OCI-LY1 (cell line): ENCODE measurements around the gene TAF11L6.
"Not testable (repeated sequence)": the region's sequence is repeated elsewhere in the genome, so short reads cannot be mapped to it uniquely, and the experiment has no call there.

Source experiments
- H2AFZ ChIP-seq: fragments of 200-600 bp; sonication (generic), shearing (Covaris generic); 2 replicates; pipeline ENCODE4 v1.6.0; 2014; ENCODE audit warnings: antibody characterized with exemption, mild to moderate bottlenecking, low read length
- H3F3A ChIP-seq: fragments of 200-600 bp; sonication (generic), shearing (Covaris generic); 2 replicates; pipeline ENCODE4 v1.6.0; 2014; ENCODE audit warnings: mild to moderate bottlenecking, antibody characterized with exemption, low read length, moderate library complexity; ENCODE audit not compliant: insufficient read depth
- H3K27ac ChIP-seq: fragments of 200-600 bp; sonication (generic); 2 replicates; pipeline ENCODE4 v1.5.1; 2014; ENCODE audit warnings: low read length, mixed run types, mild to moderate bottlenecking, low read depth; ENCODE audit not compliant: poor library complexity, severe bottlenecking
- H3K27me3 ChIP-seq: fragments of 200-600 bp; sonication (generic); 2 replicates; pipeline ENCODE4 v1.6.0; 2014; ENCODE audit warnings: antibody characterized with exemption, mild to moderate bottlenecking, low read length, moderate library complexity; ENCODE audit not compliant: insufficient read depth
- H3K36me3 ChIP-seq: fragments of 200-600 bp; sonication (generic); 2 replicates; pipeline ENCODE4 v1.6.1; 2014; ENCODE audit warnings: mild to moderate bottlenecking, antibody characterized with exemption, low read length, moderate library complexity, mixed read lengths; ENCODE audit not compliant: insufficient read depth
- H3K4me1 ChIP-seq: fragments of 200-600 bp; sonication (generic); 2 replicates; pipeline ENCODE4 v1.5.1; 2014; ENCODE audit warnings: mild to moderate bottlenecking, low read length, moderate library complexity; ENCODE audit not compliant: insufficient read depth, severe bottlenecking
- H3K4me2 ChIP-seq: fragments of 200-600 bp; sonication (generic), shearing (Covaris generic); 2 replicates; pipeline ENCODE4 v1.6.1; 2014; ENCODE audit warnings: low read length
- H3K4me3 ChIP-seq: fragments of 200-600 bp; sonication (generic); 2 replicates; pipeline ENCODE4 v1.5.1; 2014; ENCODE audit warnings: low read length, low read depth, mild to moderate bottlenecking, mixed read lengths; ENCODE audit not compliant: poor library complexity, severe bottlenecking
- H3K79me2 ChIP-seq: fragments of 200-600 bp; shearing (Covaris generic); 2 replicates; pipeline ENCODE4 v1.6.1; 2016; ENCODE audit warnings: mixed run types, low read length, mixed read lengths; ENCODE audit not compliant: insufficient read depth
- H3K9ac ChIP-seq: fragments of 200-600 bp; sonication (generic), shearing (Covaris generic); 2 replicates; pipeline ENCODE4 v1.6.1; 2014; ENCODE audit warnings: mild to moderate bottlenecking, low read length, mixed read lengths
- H3K9me2 ChIP-seq: fragments of 200-600 bp; sonication (generic), shearing (Covaris generic); 2 replicates; pipeline ENCODE4 v1.6.1; 2014; ENCODE audit warnings: low read depth, mild to moderate bottlenecking, low read length, mixed read lengths
- H3K9me3 ChIP-seq: fragments of 200-600 bp; shearing (Covaris generic); 2 replicates; pipeline ENCODE4 v1.6.1; 2014; ENCODE audit warnings: low read length, mixed read lengths
- H4K20me1 ChIP-seq: fragments of 200-600 bp; sonication (generic), shearing (Covaris generic); 2 replicates; pipeline ENCODE4 v1.6.0; 2016; ENCODE audit warnings: mild to moderate bottlenecking, low read length; ENCODE audit not compliant: insufficient read depth
- CTCF ChIP-seq: fragments of 200-600 bp; sonication (generic), shearing (Covaris generic); IDR thresholded peaks from 2 replicates; pipeline ENCODE4 v1.5.1; 2017; ENCODE audit warnings: mild to moderate bottlenecking, antibody characterized with exemption, low read length, moderate library complexity, mixed read lengths
- EZH2 ChIP-seq: fragments of 200-600 bp; sonication (generic), shearing (Covaris generic); IDR thresholded peaks from 2 replicates; pipeline ENCODE4 v1.8.0; 2017; ENCODE audit warnings: borderline replicate concordance, mixed run types, mild to moderate bottlenecking, antibody characterized with exemption, low read length, moderate library complexity, mixed read lengths

Gene TAF11L6

GRCh38 chr5:17528369-17528768 lies at the start of gene TAF11L6:
TAF11L6 (plus strand) TSS chr5:17528669.
- H3K27me3 ChIP-seq, H3K27ac ChIP-seq, H3F3A ChIP-seq, H3K9me3 ChIP-seq, H2AFZ ChIP-seq, H3K79me2 ChIP-seq, H3K36me3 ChIP-seq, H3K4me3 ChIP-seq, H3K9me2 ChIP-seq, H3K4me1 ChIP-seq, H3K4me2 ChIP-seq, H3K9ac ChIP-seq, H4K20me1 ChIP-seq: not testable (repeated sequence)

- Histone ChIP-seq H3K4me3 (no peak overlapping the region), H2AFZ (no peak overlapping the region), H3K27ac (no peak overlapping the region), H3K36me3 (no peaks in the 10 kb centered on the region), H3K9me3 (no peaks in the 10 kb centered on the region), H3K4me2 (no peak overlapping the region), H3F3A (no peaks in the 10 kb centered on the region), H3K9me2 (no peaks in the 10 kb centered on the region), H3K27me3 (no peaks in the 10 kb centered on the region), H3K9ac (no peak overlapping the region), H3K4me1 (no peaks in the 10 kb centered on the region), H4K20me1 (no peaks in the 10 kb centered on the region), H3K79me2 (no peaks in the 10 kb centered on the region)
- TF ChIP-seq EZH2 (no peak), CTCF (no peak)
These were observed 47.1 kb upstream of the TAF11L6 start for GRCh38 chr5:17481378-17481777.

GRCh38 chr5:17482790-17483189 lies 45.7 kb upstream of the TAF11L6 start:
- no peak overlapping the region for H3K4me2 ChIP-seq
- H3K9me2 ChIP-seq = no peaks in the 10 kb centered on the region
- H3F3A ChIP-seq = no peaks in the 10 kb centered on the region
- no peaks in the 10 kb centered on the region for H3K4me1 ChIP-seq
- no peaks in the 10 kb centered on the region for H3K27me3 ChIP-seq
- no peak overlapping the region for H3K9ac ChIP-seq
- no peaks in the 10 kb centered on the region for H3K9me3 ChIP-seq
- no peaks in the 10 kb centered on the region for H4K20me1 ChIP-seq
- no peak overlapping the region for H2AFZ ChIP-seq
- no peak overlapping the region for H3K4me3 ChIP-seq
- TF ChIP-seq EZH2 (no peak), CTCF (no peak)
- H3K27ac ChIP-seq = no peak overlapping the region
- no peaks in the 10 kb centered on the region for H3K36me3 ChIP-seq
- no peaks in the 10 kb centered on the region for H3K79me2 ChIP-seq

- not testable (repeated sequence) for H3K27me3 ChIP-seq, H3K27ac ChIP-seq, H2AFZ ChIP-seq, H3K9ac ChIP-seq, H3K4me3 ChIP-seq, H4K20me1 ChIP-seq, H3K36me3 ChIP-seq, H3K4me2 ChIP-seq, H3K9me2 ChIP-seq, H3F3A ChIP-seq, H3K4me1 ChIP-seq, H3K79me2 ChIP-seq, H3K9me3 ChIP-seq
These were observed 41.9 kb upstream of the TAF11L6 start for GRCh38 chr5:17486464-17487173.
